ENCODE results near the gene NEDD8. TPM values are rescaled to one million over a fixed set of nuclear protein-coding genes. Genes with fewer than 3 reads are reported as not detected.
"Not testable (repeated sequence)": the region's sequence is repeated elsewhere in the genome, so short reads cannot be mapped to it uniquely, and the experiment has no call there.

The NEDD8 gene
- total RNA-seq, 2 donors from 2014 or later: 126 to 150 TPM

DNA sequence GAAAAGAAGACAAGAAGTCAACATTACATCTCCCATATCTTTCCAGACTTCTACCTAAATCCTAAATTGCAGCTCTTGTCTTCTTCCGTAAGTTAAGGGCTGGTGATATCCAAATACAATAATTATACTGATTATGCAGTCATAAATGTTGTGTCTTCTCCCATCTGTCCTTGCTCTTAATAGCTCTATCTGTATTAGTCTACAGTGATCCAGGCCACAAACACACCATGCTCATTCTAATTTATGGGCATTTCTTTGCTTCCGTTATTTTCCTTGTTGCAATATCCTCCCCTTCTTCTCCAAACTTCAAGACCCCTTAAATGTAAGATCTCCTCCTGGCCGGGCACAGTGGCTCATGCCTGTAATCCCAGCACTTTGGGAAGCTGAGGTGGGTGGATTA lies 12.6 kb downstream of the NEDD8 start:
- Histone ChIP-seq H3K9me3 (no peaks in the 10 kb centered on the region), H3K27me3 (no peaks in the 10 kb centered on the region), H3K9ac (ENCODE audit: low read depth in 2 of 2, low read length in 2 of 2) (no peak overlapping the region), H3K4me3 (no peak overlapping the region), H3K36me3 (no peaks in the 10 kb centered on the region), H3K4me1 (no peaks in the 10 kb centered on the region), H3K27ac (no peak overlapping the region)
- no peak for TF ChIP-seq CTCF (IDR thresholded peaks at IDR 0.05)
- DNase-seq: no peak
- intact Hi-C loops (cut with DNase I): no loop called here

DNA sequence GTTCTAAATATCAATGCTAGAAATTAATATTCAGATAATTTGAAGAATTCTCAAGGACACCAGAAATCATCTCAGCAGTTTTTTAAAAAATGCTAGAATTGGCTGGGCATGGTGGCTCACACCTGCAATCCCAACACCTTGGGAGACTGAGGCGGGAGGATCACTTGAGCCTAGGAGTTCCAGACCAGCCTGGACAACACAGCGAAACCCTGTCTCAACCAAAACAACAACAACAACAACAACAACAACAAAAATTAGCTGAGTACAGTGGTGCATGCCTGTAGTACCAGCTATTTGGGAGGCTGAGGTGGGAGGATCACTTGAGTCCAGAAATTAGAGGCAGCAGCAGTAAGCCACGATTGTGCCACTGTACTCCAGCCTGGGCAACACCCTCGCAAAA lies 13.1 kb downstream of the NEDD8 start:
- DNase-seq: no peak
- TF ChIP-seq CTCF (IDR thresholded peaks at IDR 0.05): no peak

GRCh38 chr14:24216876-24217275 lies 15.3 kb downstream of the NEDD8 start:
- not testable (repeated sequence) for H3K27ac ChIP-seq

More for the DNA sequence above, 13.1 kb downstream of the NEDD8 start:
- Histone ChIP-seq H3K9me3 (no peaks in the 10 kb centered on the region), H3K4me3 (no peak overlapping the region), H3K27ac (no peak overlapping the region), H3K4me1 (no peaks in the 10 kb centered on the region), H3K27me3 (no peaks in the 10 kb centered on the region), H3K9ac (ENCODE audit: low read depth in 2 of 2, low read length in 2 of 2) (no peak overlapping the region), H3K36me3 (no peaks in the 10 kb centered on the region)
- intact Hi-C loops (cut with DNase I): no loop called here

GRCh38 chr14:24216345-24216699 lies 15.8 kb downstream of the NEDD8 start:
- H3K4me1 ChIP-seq: peaks cover 5% of the 10 kb centered on the region
- DNase-seq: no peak
- no peaks in the 10 kb centered on the region for H3K27me3 ChIP-seq
- H3K9ac ChIP-seq (ENCODE audit: low read depth in 2 of 2, low read length in 2 of 2): peak overlapping the region in 1 of 2 donors; percentile 92
- H3K4me3 ChIP-seq: no peak overlapping the region
- H3K36me3 ChIP-seq: no peaks in the 10 kb centered on the region
- TF ChIP-seq CTCF (IDR thresholded peaks at IDR 0.05): no peak
- intact Hi-C loops (cut with DNase I): no loop called here
- H3K9me3 ChIP-seq: no peaks in the 10 kb centered on the region
- no peak overlapping the region for H3K27ac ChIP-seq

More at GRCh38 chr14:24216876-24217275, 15.3 kb downstream of the NEDD8 start:
- H3K9me3 ChIP-seq; H3K27me3 ChIP-seq; H3K36me3 ChIP-seq; DNase-seq; H3K4me3 ChIP-seq; intact Hi-C loops (cut with DNase I); H3K4me1 ChIP-seq; H3K9ac ChIP-seq (ENCODE audit: low read depth in 2 of 2, low read length in 2 of 2): not testable (repeated sequence)

GRCh38 chr14:24215495-24216344 lies 16.4 kb downstream of the NEDD8 start, which contains the start of gene MDP1:
MDP1 (minus strand) TSS chr14:24216066; CDS start chr14:24215955, 111 bp downstream.
- intact Hi-C loops (cut with DNase I): no loop called here

More at GRCh38 chr14:24215495-24216344, 16.4 kb downstream of the NEDD8 start, which contains the start of gene MDP1:
- Histone ChIP-seq H3K4me3 (peak within 1 kb of the TSS; percentile 68), H3K9ac (ENCODE audit: low read depth in 2 of 2, low read length in 2 of 2) (peak within 1 kb of the TSS; percentile 81 to 92), H3K4me1 (peaks cover 5% of the 10 kb centered on the region), H3K27ac (peak within 1 kb of the TSS; percentile 94), H3K36me3 (no peaks in the 10 kb centered on the region), H3K9me3 (no peaks in the 10 kb centered on the region), H3K27me3 (no peaks in the 10 kb centered on the region)
- peak; percentile 41 for TF ChIP-seq CTCF (IDR thresholded peaks at IDR 0.05)
- peak; percentile 88 for DNase-seq
